Breast epithelium (tissue), 3 donors: ENCODE results near the gene CASP8.

ENCODE experiments used
- CTCF ChIP-seq, 3 donors: fragments of 450-650 bp; IDR thresholded peaks; one replicate each; pipeline ENCODE4 v1.5.1; 2016 to 2017; ENCODE audit warnings: antibody characterized with exemption in 3 of 3, mild to moderate bottlenecking in 3 of 3, moderate library complexity in 3 of 3
- POLR2A ChIP-seq: fragments of 450-650 bp; IDR thresholded peaks from one replicate; pipeline ENCODE4 v1.6.1; 2016; ENCODE audit warnings: antibody characterized with exemption, mild to moderate bottlenecking, moderate library complexity
- POLR2AphosphoS5 ChIP-seq, 3 donors: sonication (generic); formaldehyde crosslinking; IDR thresholded peaks; one replicate each; pipeline ENCODE4 v1.6.1; 2017; ENCODE audit warnings: antibody characterized with exemption in 3 of 3

GRCh38 chr2:201285499-201285898 lies 25.2 kb downstream of the CASP8 start:
- TF ChIP-seq CTCF (IDR thresholded peaks at IDR 0.05): no peak
- no peak for TF ChIP-seq POLR2A
- TF ChIP-seq POLR2AphosphoS5 (IDR thresholded peaks at IDR 0.05): no peak
